Measurements from ENCODE around the gene TRIM2.

TRIM2 gene

DNA sequence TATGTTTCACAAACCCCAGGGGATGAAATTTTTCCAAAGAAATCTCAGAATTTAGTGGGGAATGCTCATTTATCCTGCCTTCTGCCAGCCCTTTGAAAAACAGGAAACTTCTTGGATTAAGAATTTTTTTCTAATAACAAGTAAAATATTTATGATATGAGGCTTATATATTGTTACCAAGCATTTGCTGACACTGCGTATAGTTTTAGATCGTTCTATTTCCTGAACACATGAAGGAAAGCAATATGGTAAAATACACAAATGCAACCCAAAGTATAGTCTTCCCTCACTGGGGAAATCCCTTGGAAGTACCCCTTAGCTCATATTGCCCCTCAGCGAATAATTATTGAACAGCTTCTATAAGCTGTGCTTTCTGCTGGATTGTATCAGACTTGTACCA is 85.9 kb downstream of the TRIM2 start:
- no peak for DNase-seq

DNA sequence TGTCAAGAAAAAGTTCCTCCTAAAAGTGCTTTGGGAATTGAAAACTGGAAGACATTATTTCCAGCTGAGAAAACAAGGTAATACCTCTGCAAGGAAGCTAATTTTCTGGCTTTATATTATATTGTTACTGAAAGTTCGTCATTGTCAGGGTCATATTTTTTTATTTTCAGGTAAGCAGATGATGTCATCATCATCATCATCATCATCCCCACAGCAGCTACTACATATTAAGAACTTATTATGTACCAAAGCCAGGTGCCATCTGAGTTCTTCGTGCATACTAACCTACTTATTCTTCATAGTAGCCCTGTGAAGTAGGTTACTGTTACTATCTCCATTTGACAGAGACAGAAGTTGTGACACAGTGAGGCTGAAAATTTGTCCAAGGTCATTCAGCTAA is 87.3 kb downstream of the TRIM2 start:
- no peak for DNase-seq

DNA sequence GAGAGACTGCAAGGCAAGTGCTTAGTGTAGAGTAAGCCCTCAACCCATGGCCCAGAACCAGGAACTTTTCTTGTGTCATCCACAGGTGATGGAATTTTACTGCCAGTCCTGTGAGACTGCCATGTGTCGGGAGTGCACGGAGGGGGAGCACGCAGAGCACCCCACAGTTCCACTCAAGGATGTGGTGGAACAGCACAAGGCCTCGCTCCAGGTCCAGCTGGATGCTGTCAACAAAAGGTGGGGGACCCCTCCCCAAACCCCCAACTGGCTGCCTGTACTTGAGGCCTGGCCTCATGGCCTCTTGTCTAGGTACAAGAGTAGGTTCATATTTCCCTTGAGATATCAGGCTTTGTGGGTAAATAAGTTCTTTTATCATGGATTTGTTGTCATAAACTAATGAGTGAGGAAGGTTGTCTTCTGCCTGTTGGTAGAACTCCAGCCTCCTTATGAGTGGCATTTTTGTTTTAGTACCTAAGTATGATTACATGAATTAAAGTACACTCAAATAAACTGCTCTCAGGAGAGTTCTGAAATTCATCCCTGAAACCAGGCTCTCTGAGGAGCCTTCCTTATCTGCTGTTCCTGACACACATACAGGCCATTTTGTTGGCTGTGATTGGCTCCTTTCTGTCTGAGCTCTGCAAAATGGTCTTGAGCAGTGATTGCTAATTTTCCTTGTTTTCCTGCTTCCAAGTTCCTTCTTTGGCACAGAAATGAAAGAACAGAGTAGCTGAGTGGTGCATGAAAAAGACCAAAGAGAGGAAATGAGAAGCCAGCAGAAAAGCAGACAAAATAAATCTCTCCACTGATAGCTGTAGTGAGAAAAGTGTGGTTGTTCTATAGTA is 88.9 kb downstream of the TRIM2 start:
- DNase-seq: no peak

DNA sequence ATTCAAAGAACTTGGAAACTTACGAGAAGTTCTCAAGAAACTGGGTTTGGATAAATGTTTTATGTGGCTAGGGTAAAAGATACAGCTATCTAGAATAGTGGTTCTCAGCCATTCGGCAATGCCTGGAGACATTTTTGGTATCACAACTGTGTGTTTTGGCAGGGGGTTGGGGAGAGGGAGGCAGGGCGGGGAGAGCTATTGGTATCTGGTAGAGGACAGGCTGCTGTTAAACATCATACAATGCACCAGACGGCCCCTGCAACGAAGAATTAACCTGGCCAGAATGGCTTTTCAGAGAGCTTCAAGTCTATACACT is 89.5 kb downstream of the TRIM2 start:
- DNase-seq: no peak

DNA sequence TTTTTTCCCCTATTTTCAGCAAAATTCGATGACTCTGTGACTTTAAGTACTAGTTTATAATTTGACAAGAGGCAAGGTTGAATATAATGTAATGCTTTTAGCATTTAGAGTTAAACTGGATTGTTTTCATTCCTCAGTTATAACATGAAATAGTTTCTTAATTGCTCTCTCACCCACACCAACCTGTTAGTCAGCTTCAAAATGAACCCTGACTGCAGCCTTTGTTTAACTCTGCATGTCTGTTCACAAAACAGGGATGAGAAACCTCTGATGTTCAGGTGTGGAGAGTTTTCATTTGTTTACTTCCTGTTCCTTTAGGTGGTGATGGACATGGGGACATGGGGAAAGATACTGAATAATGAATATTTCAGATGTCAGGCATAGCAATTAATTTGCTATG is 90.4 kb downstream of the TRIM2 start:
- DNase-seq: no peak

DNA sequence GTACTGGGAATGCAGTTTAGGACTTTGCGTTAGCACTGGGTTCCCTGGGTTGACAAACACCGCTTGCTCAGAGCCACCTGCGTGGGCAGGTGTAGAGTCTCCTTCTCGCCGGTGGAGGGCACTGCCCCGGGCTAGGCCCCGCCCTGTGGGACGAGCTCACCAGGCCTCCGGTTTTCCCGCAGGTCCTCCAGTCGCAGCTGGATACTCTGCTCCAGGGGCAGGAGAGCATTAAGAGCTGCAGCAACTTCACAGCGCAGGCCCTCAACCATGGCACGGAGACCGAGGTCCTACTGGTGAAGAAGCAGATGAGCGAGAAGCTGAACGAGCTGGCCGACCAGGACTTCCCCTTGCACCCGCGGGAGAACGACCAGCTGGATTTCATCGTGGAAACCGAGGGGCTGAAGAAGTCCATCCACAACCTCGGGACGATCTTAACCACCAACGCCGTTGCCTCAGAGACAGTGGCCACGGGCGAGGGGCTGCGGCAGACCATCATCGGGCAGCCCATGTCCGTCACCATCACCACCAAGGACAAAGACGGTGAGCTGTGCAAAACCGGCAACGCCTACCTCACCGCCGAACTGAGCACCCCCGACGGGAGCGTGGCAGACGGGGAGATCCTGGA is 91.0 kb downstream of the TRIM2 start:
- no peak for DNase-seq

DNA sequence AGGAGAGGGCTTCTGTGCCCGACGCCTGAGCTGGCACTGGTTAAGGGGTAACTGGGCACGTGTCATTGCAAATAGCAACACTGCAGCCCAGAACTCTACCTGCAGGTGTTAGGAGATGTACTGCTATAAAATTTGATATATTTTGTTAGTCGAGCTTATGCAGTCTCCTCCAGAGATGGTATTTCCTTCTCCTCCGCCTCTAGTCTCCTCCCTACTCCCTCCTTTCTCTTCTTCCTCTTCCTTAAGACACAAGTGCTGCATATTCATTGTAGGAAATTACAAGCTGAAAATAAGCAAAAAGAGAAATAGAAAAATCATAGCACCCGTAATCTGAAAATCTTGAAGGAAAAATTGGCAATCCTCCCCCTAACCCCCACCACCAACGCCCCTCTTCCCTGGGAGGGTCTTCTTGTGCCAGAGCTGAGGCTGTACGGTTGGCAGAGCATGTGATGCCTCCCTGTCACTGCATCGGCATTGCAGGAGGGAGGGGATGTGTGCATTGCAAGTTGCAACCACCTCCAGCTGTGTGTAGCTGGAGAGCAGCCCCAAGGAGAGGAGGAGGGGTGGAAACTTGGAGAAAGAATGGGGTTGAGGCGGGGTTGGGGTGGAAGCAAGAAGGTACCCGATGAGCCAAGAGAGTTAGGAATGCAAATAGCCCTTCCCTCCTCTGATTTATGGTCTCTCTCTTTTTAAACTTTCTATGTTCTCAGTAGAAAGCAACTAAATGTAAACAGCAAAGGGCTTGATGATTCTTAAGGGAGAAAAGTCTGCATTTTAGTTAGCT is 92.0 kb downstream of the TRIM2 start:
- no peak for DNase-seq

DNA sequence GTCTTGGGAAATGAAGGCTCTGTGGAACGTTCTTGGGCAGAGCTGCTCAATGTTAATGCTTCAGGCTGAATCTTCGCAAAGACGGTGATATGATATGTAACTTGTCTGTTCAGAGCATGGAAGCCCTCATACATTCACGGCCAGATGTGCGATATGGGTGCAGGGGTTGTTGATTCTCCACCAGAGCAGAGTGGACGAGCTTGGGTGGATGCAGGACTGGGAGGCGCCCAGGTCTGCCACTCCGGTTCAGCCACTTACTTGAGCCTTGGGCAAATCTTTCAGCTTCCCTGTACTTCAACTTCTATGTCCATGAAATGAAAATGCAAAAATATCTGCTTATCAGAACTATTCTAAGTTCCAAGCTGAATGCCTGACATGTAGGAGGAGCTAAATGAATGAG is 92.9 kb downstream of the TRIM2 start:
- no peak for DNase-seq

DNA sequence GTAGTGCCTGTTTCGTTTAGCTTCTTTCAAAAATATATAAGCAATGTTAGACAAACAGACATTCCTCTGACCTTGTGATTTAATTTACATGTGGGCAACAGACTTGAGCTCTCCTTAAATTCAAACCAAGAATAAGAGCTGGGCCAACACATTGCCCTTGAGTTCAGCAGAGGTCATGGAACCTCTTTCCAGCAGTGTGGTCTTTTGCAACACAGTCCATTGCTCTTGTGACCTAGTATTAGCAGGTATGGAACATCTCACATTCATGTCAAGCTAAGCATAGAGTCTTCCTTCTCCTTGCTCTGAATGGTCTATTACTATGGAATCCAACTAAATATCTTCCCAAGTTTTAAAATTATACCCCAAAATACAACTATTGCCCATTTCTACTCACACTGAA is 106.5 kb downstream of the TRIM2 start:
- no peak for DNase-seq

DNA sequence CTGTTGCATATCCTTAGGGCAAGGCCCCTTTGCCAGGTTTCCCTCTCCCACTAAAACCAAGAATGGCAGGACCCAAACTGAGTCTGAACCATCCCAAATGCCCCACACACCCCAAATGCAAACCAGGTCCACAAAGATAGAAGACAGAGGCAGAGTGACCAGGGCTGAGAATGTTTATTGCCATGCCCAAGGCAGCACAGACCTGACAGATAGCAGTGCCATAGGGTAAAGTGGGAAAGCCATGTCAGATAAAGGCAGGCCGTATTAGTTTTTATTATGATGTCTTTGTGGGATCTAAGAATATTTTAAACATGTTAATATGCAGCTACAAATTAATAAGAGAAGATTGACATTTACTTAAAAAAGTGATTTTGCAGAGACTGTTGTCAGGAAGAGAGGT is 110.7 kb downstream of the TRIM2 start:
- no peak for DNase-seq

DNA sequence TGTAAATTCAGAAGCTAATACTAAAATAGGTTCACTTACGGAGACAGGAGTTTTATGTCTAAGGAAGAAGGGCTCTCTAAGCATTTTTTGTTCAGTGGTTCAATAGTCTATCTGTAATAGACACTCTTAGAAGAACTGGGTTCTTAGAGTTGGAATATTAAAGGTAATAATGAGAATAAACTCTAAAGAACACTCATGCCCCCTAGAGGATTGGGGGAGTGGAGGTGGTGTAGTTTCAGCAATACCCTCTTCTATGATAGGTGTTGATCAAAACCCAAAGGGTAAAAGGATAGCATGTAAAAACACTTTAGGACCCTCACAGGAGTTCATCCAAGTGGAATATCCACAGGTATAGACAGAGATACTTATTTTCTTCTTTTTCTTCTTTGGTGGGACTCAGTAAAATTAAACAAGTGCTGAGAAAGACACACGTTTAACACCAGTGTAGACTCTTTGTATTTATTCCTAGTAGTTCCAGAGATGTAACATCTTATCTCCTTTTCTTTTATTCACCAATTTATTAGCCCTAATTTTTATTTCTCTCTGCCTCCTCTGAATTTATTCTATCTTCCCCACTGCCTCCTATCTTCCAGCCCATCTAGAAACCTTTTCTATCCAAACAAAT is 114.6 kb downstream of the TRIM2 start:
- DNase-seq: no peak

DNA sequence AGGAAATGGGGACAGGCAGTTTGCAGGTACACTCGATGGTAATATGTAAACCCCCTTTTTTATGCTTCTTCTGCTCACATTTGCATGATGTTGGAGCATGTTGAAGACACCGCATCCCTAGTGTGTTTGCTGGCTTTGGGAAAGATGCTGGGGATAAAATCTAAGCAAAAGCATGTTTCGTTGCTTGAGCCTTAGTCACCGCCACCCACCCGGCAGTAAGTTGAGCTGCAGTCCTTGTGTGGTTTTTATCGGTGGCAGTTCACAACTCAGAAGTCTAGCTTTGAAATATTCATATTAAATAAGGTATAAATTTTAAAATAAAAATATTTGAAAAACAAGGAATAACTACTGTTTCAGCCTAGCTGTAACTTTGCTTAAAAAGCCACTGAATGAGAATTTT is 118.5 kb downstream of the TRIM2 start:
- DNase-seq: no peak

DNA sequence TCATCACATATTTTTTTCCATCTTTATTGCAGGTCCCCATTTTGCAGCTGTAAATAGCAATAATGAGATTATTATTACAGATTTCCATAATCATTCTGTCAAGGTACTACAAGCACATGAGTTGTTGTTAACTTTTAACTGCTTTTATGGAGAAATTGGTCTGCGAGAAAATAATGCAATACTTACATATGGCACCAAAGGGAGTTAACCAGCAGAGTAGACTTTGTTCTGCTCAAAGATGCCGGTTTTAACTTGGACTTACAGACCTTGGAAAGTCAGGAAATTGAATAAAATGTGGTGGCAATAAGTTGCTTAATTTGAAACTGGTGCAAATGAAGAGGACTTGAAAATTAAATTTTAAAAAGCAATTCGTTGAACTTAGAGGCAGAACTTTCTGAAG is 119.8 kb downstream of the TRIM2 start:
- no peak for DNase-seq

DNA sequence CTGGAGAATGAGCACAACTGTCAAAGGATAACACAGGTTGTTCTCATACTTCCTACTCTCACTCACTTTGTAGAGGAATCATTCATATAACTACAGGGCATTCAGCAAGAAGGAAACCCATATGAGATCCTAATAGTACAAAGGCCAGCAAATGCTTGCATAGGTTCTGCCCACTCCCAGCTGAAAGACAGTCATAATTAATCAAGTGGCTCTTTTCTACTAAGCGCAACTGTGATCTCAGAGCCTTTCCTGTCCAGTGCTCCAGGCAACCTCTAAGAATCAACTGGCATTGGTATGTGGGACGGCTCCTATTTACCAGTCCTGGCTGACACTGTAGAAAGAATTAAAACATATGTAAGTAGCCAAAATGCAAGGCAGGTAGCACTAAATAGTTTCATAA is 121.3 kb downstream of the TRIM2 start:
- DNase-seq: no peak

DNA sequence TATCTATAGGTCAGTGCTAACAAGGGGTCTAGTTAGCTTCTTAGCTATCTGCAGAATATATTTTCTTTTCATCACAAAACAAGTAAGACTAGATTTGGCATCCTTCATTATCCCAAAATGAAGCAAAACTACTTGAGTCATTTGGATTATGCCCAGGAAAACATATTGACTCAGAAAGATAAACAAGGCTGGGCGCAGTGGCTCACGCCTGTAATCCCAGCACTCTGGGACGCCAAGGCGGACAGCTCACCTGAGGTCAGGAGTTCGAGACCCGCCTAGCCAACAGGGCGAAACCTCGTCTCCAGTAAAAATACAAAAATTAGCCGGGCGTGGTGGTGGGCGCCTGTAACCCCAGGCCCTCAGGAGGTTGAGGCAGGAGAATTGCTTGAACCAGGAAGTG is 122.3 kb downstream of the TRIM2 start:
- no peak for DNase-seq

DNA sequence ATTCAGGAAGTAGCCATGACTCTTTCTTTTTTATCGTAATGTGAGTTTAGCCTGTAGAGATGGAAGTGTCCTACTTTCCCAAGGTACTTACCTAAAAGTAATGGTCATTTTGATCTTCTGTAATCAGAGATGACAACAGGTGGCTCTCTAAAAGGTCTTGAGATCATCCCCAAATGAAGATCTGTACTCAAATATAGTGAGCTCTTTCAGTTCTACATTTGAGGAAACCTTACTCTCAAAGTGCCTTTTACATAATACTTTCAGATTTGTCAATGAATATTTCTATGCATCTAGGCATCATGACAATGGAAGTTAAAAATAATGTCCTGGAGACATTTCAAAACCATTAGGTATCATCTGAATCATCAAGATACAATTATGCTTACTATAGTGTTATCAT is 123.0 kb downstream of the TRIM2 start:
- DNase-seq: no peak

DNA sequence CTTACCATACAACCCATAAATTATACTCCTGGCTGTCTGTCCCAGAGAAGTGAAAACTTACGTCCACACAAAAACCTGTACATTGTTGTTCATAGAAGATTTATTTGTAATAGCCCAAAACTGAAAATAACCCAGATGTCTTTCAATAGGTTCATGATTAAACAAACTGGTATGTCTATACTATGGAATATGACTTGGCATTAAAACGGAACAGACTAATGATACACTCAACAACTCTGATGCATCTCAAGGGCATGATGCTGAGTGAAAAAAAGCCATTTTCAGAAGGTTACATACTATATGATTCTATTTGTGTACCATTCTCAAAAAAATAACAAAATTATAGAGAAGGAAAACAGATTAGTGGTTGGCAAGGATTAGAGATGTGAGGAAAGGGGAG is 128.7 kb downstream of the TRIM2 start:
- DNase-seq: no peak

DNA sequence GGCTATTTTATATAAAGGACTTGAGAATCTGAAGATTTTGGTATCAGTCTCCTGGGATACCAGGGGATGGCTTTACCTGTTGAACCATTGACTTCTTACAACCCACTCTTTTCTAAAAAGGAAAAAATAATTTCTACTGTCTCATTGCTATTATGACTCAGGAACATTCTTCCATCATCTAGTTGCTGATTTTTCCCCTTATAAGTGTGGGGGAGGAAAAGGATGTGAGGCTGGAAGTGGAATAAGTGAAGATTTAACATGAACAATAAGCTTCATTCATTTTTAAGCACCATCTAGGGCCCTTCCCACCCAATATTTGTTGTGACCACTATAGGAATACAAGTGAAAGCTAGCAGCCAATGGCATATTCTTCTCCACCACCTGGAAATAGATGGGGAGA is 129.6 kb downstream of the TRIM2 start:
- DNase-seq: no peak

DNA sequence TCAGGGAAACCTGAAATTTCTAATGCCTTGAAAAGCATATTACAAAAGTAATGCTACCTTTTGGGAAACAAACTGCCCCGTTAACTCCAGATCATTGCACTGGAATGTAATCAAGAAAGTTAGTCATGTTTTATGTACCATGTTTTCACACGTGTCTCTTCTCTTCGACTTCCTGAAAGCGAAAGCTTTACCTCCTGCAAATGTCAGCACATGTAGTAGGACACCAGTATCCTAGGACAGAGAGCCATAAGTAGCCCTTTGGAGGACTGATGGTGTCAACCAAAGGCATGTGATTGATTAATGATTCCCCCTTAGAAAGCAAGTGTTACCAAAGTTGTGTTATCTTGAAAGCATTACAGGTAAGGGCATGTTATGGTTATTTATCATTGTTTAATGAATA is 131.4 kb downstream of the TRIM2 start:
- DNase-seq: no peak

DNA sequence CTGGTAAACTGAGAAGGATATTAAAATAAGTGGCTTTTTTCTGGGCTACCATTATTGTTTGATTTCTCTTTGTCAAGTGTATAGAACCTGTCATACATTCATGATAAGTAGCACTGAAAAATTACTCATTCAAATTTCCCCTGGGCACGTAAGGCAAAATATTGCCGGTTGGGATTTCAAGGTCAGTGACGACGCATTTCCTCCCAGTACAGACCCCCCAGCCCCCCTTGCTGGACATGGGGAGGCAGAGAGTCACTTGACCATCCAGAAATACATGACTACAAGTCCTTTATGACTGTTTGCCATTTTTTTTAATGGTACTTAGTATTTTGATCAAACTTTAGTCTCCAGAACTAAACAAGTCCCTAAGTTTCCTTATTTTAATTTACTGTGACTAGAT is 133.4 kb downstream of the TRIM2 start:
- no peak for DNase-seq

DNA sequence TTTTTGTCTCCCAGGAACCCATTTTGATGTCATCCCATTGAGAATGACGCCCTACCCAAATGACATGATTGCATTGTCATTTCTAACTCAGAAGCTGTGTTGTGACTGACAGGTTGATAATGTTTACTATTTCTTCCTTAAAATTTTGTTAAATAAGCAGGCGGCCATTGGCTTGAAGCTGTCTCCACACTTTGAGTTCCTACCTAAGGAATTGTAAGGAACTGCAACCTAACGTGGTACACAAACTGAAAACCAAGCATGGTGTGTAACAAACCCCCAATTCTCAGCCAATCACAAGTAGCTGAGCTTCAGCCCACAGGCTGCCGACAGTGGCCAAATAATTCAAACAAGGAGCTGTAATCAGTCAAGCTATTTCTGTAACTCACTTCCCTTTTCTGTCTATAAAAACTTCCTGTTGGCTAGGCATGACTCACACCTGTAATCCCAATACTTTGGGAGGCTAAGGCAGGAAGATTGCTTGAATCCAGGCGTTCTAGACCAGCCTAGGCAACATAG is 137.4 kb downstream of the TRIM2 start:
- DNase-seq: no peak

DNA sequence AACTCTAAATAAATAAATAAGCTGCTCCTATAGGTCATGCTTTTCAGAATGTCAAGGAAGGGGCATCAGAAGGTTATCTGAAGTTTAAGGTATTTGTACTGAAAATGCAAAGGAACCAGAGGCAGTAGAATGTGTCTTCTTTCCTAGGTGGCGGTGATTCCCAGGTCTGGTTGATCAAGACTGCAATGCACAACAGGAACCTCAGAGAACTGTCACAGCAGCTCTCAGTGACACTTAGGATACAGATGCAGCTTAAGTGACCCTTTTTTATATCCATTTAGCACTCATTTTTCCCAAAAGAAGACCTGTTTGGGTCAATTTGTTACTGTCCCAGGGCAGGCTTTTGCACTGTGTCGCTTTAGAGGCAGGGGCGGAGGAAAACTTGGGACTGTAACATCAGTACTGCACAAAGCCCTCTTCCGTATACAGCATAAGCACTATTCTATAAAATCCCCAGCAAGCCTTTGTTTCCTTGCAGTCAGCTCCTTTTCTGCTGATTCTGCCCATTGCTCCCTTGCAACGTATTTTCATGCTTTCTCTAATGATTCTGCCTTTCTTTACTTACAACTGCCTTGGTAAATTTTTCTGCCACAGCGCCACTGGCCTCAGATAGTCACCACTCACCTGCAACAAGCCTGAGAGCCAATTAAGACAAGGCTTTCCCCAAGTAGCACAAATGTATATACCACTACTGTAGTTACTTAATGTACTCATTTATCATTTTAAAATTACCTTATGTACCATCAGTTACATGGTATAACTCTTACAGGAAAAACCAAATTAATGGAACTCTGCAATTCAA is 138.7 kb downstream of the TRIM2 start:
- DNase-seq: no peak
